ENCODE data around the gene FIZ1. TPM values are rescaled to one million over a fixed set of nuclear protein-coding genes. Genes with fewer than 3 reads are reported as not detected.
A peak's percentile ranks its signal among the peaks of the same experiment; 100 is the strongest.
"Not testable (repeated sequence)": the region's sequence is repeated elsewhere in the genome, so short reads cannot be mapped to it uniquely, and the experiment has no call there.

The FIZ1 gene
- total and polyA plus RNA-seq, 2 experiments from 2014 or later: 12.8 to 18.7 TPM

DNA sequence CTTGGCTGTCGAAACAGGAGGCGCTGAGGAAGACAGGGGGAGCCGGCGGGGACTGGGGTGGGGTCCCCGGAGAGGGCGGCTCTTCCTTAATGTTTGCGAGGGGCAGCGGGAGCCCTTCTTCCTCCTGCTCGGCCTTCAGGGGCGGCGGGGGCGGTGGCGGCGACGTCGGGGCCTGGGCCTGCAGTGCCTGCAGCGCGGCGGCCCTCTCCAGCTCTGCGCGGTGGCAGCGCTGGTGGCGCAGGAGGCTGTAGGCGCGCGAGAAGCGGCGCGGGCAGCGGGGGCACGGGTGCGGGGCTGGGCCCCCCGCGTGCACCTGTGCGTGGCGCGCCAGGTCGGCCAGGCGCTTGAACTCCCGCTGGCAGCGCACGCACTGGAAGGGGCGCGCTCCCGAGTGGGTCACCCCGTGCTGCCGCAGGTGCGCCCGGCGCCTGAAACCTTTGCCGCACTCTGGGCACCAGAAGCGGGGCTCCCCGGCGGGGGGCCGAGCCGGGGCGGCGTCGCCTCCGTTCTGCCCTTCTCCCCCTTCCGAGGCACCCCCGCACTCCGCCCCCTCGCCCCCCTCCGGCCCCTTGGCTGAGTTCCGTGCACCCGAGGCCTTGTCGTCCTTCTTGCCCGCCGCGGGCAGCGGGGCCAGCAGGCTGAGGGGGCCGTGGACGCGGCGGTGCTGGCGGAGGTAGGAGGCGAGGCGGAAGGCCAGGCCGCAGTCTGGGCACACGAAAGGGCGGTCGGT is 21.1 kb downstream of the FIZ1 start:
- no peak for TF ChIP-seq CTCF (IDR thresholded peaks at IDR 0.05; ENCODE audit: low read depth, low read length)
- H3K4me1 ChIP-seq (ENCODE audit: low read depth): no peaks in the 10 kb centered on the region
- no peak for DNase-seq (ENCODE audit: low read depth in 1 of 2, low spot score in 1 of 2)
- H3K4me3 ChIP-seq: no peak overlapping the region
- H3K9me3 ChIP-seq (ENCODE audit: low read depth): no peaks in the 10 kb centered on the region
- H3K36me3 ChIP-seq: peaks cover 8% of the 10 kb centered on the region
- no peak overlapping the region for H3K27ac ChIP-seq
- H3K27me3 ChIP-seq: no peaks in the 10 kb centered on the region

GRCh38 chr19:55576746-55577145 is 22.6 kb downstream of the FIZ1 start:
- no peak for DNase-seq (ENCODE audit: low read depth in 1 of 2, low spot score in 1 of 2)
- Histone ChIP-seq H3K27me3 (no peaks in the 10 kb centered on the region), H3K9me3 (ENCODE audit: low read depth) (no peaks in the 10 kb centered on the region), H3K27ac (no peak overlapping the region), H3K36me3 (peaks cover 8% of the 10 kb centered on the region), H3K4me1 (ENCODE audit: low read depth) (no peaks in the 10 kb centered on the region), H3K4me3 (no peak overlapping the region)
- no peak for TF ChIP-seq CTCF (IDR thresholded peaks at IDR 0.05; ENCODE audit: low read depth, low read length)

GRCh38 chr19:55573929-55574328 is 25.4 kb downstream of the FIZ1 start:
- H3K27ac ChIP-seq; H3K4me3 ChIP-seq; H3K36me3 ChIP-seq; H3K4me1 ChIP-seq (ENCODE audit: low read depth); H3K9me3 ChIP-seq (ENCODE audit: low read depth); H3K27me3 ChIP-seq; DNase-seq (ENCODE audit: low read depth in 1 of 2, low spot score in 1 of 2): not testable (repeated sequence)

DNA sequence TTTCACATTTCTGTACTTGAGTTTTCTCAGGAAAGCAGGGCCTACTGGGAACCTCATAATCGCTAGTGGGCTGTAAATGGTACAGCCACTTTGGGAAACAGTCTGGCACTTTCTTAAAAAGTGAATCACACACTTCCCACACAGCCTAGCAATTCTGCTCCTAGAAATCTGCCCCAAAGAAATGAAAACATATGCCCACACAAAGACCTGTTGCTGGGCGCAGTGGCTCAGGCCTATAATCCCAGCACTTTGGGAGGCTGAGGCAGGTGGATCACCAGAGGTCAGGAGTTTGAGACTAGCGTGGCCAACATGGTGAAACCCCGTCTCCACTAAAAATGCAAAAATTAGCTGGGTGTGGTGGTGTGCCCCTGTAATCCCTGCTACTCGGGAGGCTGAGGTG is 29.8 kb downstream of the FIZ1 start:
- H3K27me3 ChIP-seq; DNase-seq (ENCODE audit: low read depth in 1 of 2, low spot score in 1 of 2); H3K4me1 ChIP-seq (ENCODE audit: low read depth); H3K36me3 ChIP-seq; H3K4me3 ChIP-seq; H3K27ac ChIP-seq; H3K9me3 ChIP-seq (ENCODE audit: low read depth): not testable (repeated sequence)

- Histone ChIP-seq H3K27ac (no peak overlapping the region), H3K4me3 (no peak overlapping the region), H3K36me3 (no peaks in the 10 kb centered on the region), H3K27me3 (no peaks in the 10 kb centered on the region), H3K4me1 (ENCODE audit: low read depth) (peaks cover 6% of the 10 kb centered on the region), H3K9me3 (ENCODE audit: low read depth) (no peaks in the 10 kb centered on the region)
- TF ChIP-seq CTCF (IDR thresholded peaks at IDR 0.05; ENCODE audit: low read depth, low read length): no peak
- DNase-seq (ENCODE audit: low read depth in 1 of 2, low spot score in 1 of 2): no peak
These were observed 31.5 kb downstream of the FIZ1 start for GRCh38 chr19:55567708-55568328.

- Histone ChIP-seq H3K36me3 (no peaks in the 10 kb centered on the region), H3K9me3 (ENCODE audit: low read depth) (no peaks in the 10 kb centered on the region), H3K27me3 (no peaks in the 10 kb centered on the region), H3K4me1 (ENCODE audit: low read depth) (peaks cover 6% of the 10 kb centered on the region), H3K27ac (peak overlapping the region; percentile 60), H3K4me3 (no peak overlapping the region)
- TF ChIP-seq CTCF (IDR thresholded peaks at IDR 0.05; ENCODE audit: low read depth, low read length): no peak
- DNase-seq (ENCODE audit: low read depth in 1 of 2, low spot score in 1 of 2): no peak
These were observed 32.5 kb downstream of the FIZ1 start for GRCh38 chr19:55566823-55567222.
